COLO668 (cell line): ENCODE results near the gene MVB12B.

Source experiments
- DNase-seq: peaks from one replicate; lab custom pipeline; 2025; ENCODE audit not compliant: unreplicated experiment; lab: John Stamatoyannopoulos, UW

Gene MVB12B

GRCh38 chr9:126329476-126330275 lies 3.0 kb downstream of the MVB12B start:
- DNase-seq: no peak

GRCh38 chr9:126330536-126330935 lies 3.9 kb downstream of the MVB12B start:
- no peak for DNase-seq

- DNase-seq: no peak
Measured at GRCh38 chr9:126331964-126332748, 5.5 kb downstream of the MVB12B start.

- DNase-seq: no peak
Measured at GRCh38 chr9:126334721-126335621, 8.3 kb downstream of the MVB12B start.

- DNase-seq: no peak
Measured at GRCh38 chr9:126335837-126336735, 9.5 kb downstream of the MVB12B start.

- no peak for DNase-seq
Measured at GRCh38 chr9:126336736-126337325, 10.2 kb downstream of the MVB12B start.

GRCh38 chr9:126337729-126338372 lies 11.2 kb downstream of the MVB12B start:
- DNase-seq: no peak

- DNase-seq: no peak
Measured at GRCh38 chr9:126338945-126339344, 12.3 kb downstream of the MVB12B start.

- DNase-seq: no peak
Measured at GRCh38 chr9:126341426-126341825, 14.8 kb downstream of the MVB12B start.

GRCh38 chr9:126341902-126342301 lies 15.3 kb downstream of the MVB12B start:
- no peak for DNase-seq

GRCh38 chr9:126342621-126343031 lies 16.0 kb downstream of the MVB12B start:
- DNase-seq: no peak

GRCh38 chr9:126343271-126343700 lies 16.7 kb downstream of the MVB12B start:
- DNase-seq: no peak

GRCh38 chr9:126346031-126346430 lies 19.4 kb downstream of the MVB12B start:
- no peak for DNase-seq

GRCh38 chr9:126347093-126347492 lies 20.5 kb downstream of the MVB12B start:
- DNase-seq: no peak

- DNase-seq: peak; percentile 49
Measured at GRCh38 chr9:126347911-126348760, 21.5 kb downstream of the MVB12B start.

GRCh38 chr9:126348911-126349550 lies 22.4 kb downstream of the MVB12B start:
- DNase-seq: no peak

- DNase-seq: no peak
Measured at GRCh38 chr9:126354887-126355770, 28.5 kb downstream of the MVB12B start.
